ENCODE measurements around the gene ZDHHC8.

- TF ChIP-seq RAD51 (IDR thresholded peaks at IDR 0.05) (no peak), EP300 (IDR thresholded peaks at IDR 0.05; ENCODE audit: borderline replicate concordance in 1 of 2, control insufficient read depth in 1 of 2, low read depth in 2 of 2, low read length in 2 of 2) (no peak), EZH2 (IDR thresholded peaks at IDR 0.05; ENCODE audit: borderline replicate concordance, control insufficient read depth, low read depth, low read length) (no peak), CEBPB (IDR thresholded peaks at IDR 0.05; ENCODE audit: borderline replicate concordance in 1 of 2, low read depth in 2 of 2, low read length in 2 of 2) (no peak), YY1 (IDR thresholded peaks at IDR 0.05; ENCODE audit: low read depth, low read length) (no peak), CTCF (IDR thresholded peaks at IDR 0.05 in 2 of 3, conservative IDR thresholded peaks at IDR 0.05 in 1 of 3; ENCODE audit: control insufficient read depth in 2 of 3, extremely low read depth in 1 of 3, insufficient read depth in 1 of 3, low read depth in 3 of 3, low read length in 3 of 3) (no peak), REST (IDR thresholded peaks at IDR 0.05; ENCODE audit: low read depth, low read length) (no peak), RAD21 (IDR thresholded peaks at IDR 0.05; ENCODE audit: insufficient read depth, low read depth, low read length) (no peak), MAX (IDR thresholded peaks at IDR 0.05; ENCODE audit: low read depth, low read length) (no peak)
Observed at GRCh38 chr22:20117633-20118299, 13.8 kb upstream of the ZDHHC8 start.

All from GM12878 (cell line).